SK-N-SH (cell line): ENCODE measurements around the gene SNAPC1. TPM values are rescaled to one million over a fixed set of nuclear protein-coding genes. Genes with fewer than 3 reads are reported as not detected.

Source experiments
- CTCF ChIA-PET: fragments of 300-600, 350-600 bp; formaldehyde crosslinking; extraction: SDS; loops from one replicate; lab custom pipeline; 2021; lab: Yijun Ruan, JAX
- POLR2A ChIA-PET: fragments of 350-600 bp; sonication (Branson Sonifier 250); formaldehyde crosslinking; extraction: SDS; loops from one replicate; lab custom pipeline; 2020; ENCODE audit warnings: antibody characterized with exemption, inconsistent platforms; lab: Yijun Ruan, JAX
- DNase-seq: peaks from one replicate; pipeline ENCODE4 v3.0.0; 2012
- H2AFZ ChIP-seq: fragments of 200-600 bp; sonication (generic); 2 replicates; pipeline ENCODE4 v1.8.1; 2016; ENCODE audit warnings: antibody characterized with exemption, mild to moderate bottlenecking, low read depth
- H3F3A ChIP-seq: fragments of 200-600 bp; sonication (generic); replicated peaks from 2 replicates; pipeline ENCODE3; 2016; ENCODE audit warnings: antibody characterized with exemption, mild to moderate bottlenecking; ENCODE audit not compliant: insufficient read depth
- H3K27ac ChIP-seq, 2 experiments: fragments of 200-500 bp in 1 of 2; fragments of 200-600 bp in 1 of 2; sonication (Bioruptor generic) in 1 of 2; sonication (generic), shearing (Covaris generic) in 1 of 2; 2 replicates each; pipeline versions ENCODE4 v1.5.1 to v1.6.1; 2014 to 2016; ENCODE audit warnings: low read depth in 2 of 2, inconsistent platforms in 1 of 2, low read length in 1 of 2, mild to moderate bottlenecking in 1 of 2, mixed read lengths in 1 of 2
- H3K27me3 ChIP-seq: fragments of 200-600 bp; sonication (generic), shearing (Covaris generic); 2 replicates; pipeline ENCODE4 v1.6.1; 2016; ENCODE audit warnings: mixed run types; ENCODE audit not compliant: insufficient read depth
- H3K36me3 ChIP-seq, 2 experiments: fragments of 200-500 bp in 1 of 2; fragments of 200-600 bp in 1 of 2; sonication (Bioruptor generic) in 1 of 2; sonication (generic) in 1 of 2; replicated peaks in 1 of 2; 2 replicates each; pipeline versions ENCODE3 to v1.5.1; 2014 to 2016; ENCODE audit warnings: low read length in 1 of 2, mild to moderate bottlenecking in 1 of 2; ENCODE audit not compliant: insufficient read depth in 2 of 2, control insufficient read depth in 1 of 2
- H3K4me1 ChIP-seq, 2 experiments: fragments of 200-500 bp in 1 of 2; fragments of 200-600 bp in 1 of 2; sonication (Bioruptor generic) in 1 of 2; sonication (generic), shearing (Covaris generic) in 1 of 2; 2 replicates each; pipeline versions ENCODE4 v1.5.1 to v1.6.1; 2014 to 2016; ENCODE audit warnings: low read depth in 1 of 2, low read length in 1 of 2, mixed run types in 1 of 2; ENCODE audit not compliant: insufficient read depth in 2 of 2, control insufficient read depth in 1 of 2
- H3K4me2 ChIP-seq: fragments of 200-600 bp; sonication (generic), shearing (Covaris generic); 2 replicates; pipeline ENCODE4 v1.6.1; 2017; ENCODE audit warnings: mixed run types
- H3K4me3 ChIP-seq, 2 experiments: fragments of 200-500 bp in 1 of 2; fragments of 200-600 bp in 1 of 2; sonication (Bioruptor generic) in 1 of 2; sonication (generic), shearing (Covaris generic) in 1 of 2; 2 replicates each; pipeline versions ENCODE4 v1.5.1 to v1.8.1; 2014 to 2016; ENCODE audit warnings: low read depth in 2 of 2, inconsistent platforms in 1 of 2, low read length in 1 of 2, mild to moderate bottlenecking in 1 of 2, mixed read lengths in 1 of 2, moderate library complexity in 1 of 2
- H3K79me2 ChIP-seq: fragments of 200-600 bp; sonication (generic); 2 replicates; pipeline ENCODE4 v1.8.1; 2017; ENCODE audit warnings: mild to moderate bottlenecking; ENCODE audit not compliant: insufficient read depth
- H3K9ac ChIP-seq: fragments of 200-600 bp; sonication (generic); 2 replicates; pipeline ENCODE4 v1.6.1; 2017; ENCODE audit warnings: mixed run types
- H3K9me2 ChIP-seq: fragments of 200-600 bp; sonication (generic); 2 replicates; pipeline ENCODE4 v1.6.1; 2017; ENCODE audit warnings: mixed run types
- H3K9me3 ChIP-seq: fragments of 200-600 bp; sonication (generic); 2 replicates; pipeline ENCODE4 v1.6.1; 2017; ENCODE audit warnings: mixed run types, mild to moderate bottlenecking, moderate library complexity
- H4K20me1 ChIP-seq: fragments of 200-600 bp; sonication (generic); 2 replicates; pipeline ENCODE4 v1.6.1; 2017; ENCODE audit warnings: mild to moderate bottlenecking, mixed run types; ENCODE audit not compliant: insufficient read depth
- CHD2 ChIP-seq: fragments of 150-350 bp; IDR thresholded peaks from 2 replicates; pipeline ENCODE4 v1.6.1; 2018; ENCODE audit warnings: low read length; ENCODE audit not compliant: partially characterized antibody
- FOSL2 ChIP-seq: IDR thresholded peaks from 2 replicates; pipeline ENCODE4 v1.4.0; 2012; ENCODE audit warnings: low read depth, mild to moderate bottlenecking, moderate library complexity, borderline replicate concordance
- FOXM1 ChIP-seq: IDR thresholded peaks from 2 replicates; pipeline ENCODE4 v1.4.0; 2012; ENCODE audit warnings: low read depth, mild to moderate bottlenecking
- GABPA ChIP-seq: IDR thresholded peaks from 2 replicates; pipeline ENCODE4 v1.4.0; 2012; ENCODE audit warnings: low read depth, mild to moderate bottlenecking
- GATA2 ChIP-seq: sonication (generic); formaldehyde crosslinking; IDR thresholded peaks from 2 replicates; pipeline ENCODE4 v1.5.0; 2020; ENCODE audit warnings: mild to moderate bottlenecking, missing genetic modification reagents
- JUND ChIP-seq: IDR thresholded peaks from 2 replicates; pipeline ENCODE4 v1.4.0; 2012
- NFIC ChIP-seq: IDR thresholded peaks from 2 replicates; pipeline ENCODE4 v1.4.0; 2012; ENCODE audit warnings: borderline replicate concordance
- NRF1 ChIP-seq: IDR thresholded peaks from 2 replicates; pipeline ENCODE4 v1.6.1; 2012; ENCODE audit warnings: low read depth, mild to moderate bottlenecking, low read length
- POLR2AphosphoS5 ChIP-seq: IDR thresholded peaks from 2 replicates; pipeline ENCODE4 v1.6.1; 2012; ENCODE audit warnings: low read depth, low read length
- RAD21 ChIP-seq: IDR thresholded peaks from 2 replicates; pipeline ENCODE4 v1.6.1; 2012; ENCODE audit warnings: mild to moderate bottlenecking, low read length
- RCOR1 ChIP-seq: fragments of 150-350 bp; IDR thresholded peaks from 2 replicates; pipeline ENCODE4 v1.6.1; 2017; ENCODE audit warnings: antibody characterized with exemption, low read length
- RFX5 ChIP-seq: IDR thresholded peaks from 2 replicates; pipeline ENCODE4 v1.6.1; 2012; ENCODE audit warnings: mild to moderate bottlenecking, improper control_type of control experiment, low read length
- RXRA ChIP-seq: IDR thresholded peaks from 2 replicates; pipeline ENCODE4 v1.4.0; 2012; ENCODE audit warnings: low read depth, mild to moderate bottlenecking, borderline replicate concordance
- SIN3A ChIP-seq: IDR thresholded peaks from 2 replicates; pipeline ENCODE4 v1.6.1; 2012; ENCODE audit warnings: low read depth, mild to moderate bottlenecking, low read length, moderate library complexity, borderline replicate concordance
- TAF1 ChIP-seq: IDR thresholded peaks from 2 replicates; pipeline ENCODE4 v1.6.1; 2012; ENCODE audit warnings: low read depth, mild to moderate bottlenecking, low read length, moderate library complexity, borderline replicate concordance
- TCF12 ChIP-seq: IDR thresholded peaks from 2 replicates; pipeline ENCODE4 v1.4.0; 2012
- WGBS: methylation state at CpG from one replicate; pipeline ENCODE4 v1.1.6; 2017; ENCODE audit warnings: low lambda C conversion rate; 5-methylcytosine and 5-hydroxymethylcytosine counted together
- polyA plus RNA-seq, 3 experiments: library from polyadenylated mRNA; depleted of rRNA; stranded (reverse); fragments of >200 nt; gene quantifications; 2 replicates each; pipeline ENCODE4 v1.2.3, GENCODE V29; 2012
- TF ChIP-seq, protein P1 (sequence below): IDR thresholded peaks from 2 replicates; pipeline ENCODE4 v1.4.0; 2012; ENCODE audit warnings: low read depth, borderline replicate concordance
- TF ChIP-seq, protein P2 (sequence below): IDR thresholded peaks from 2 replicates; pipeline ENCODE4 v1.4.0; 2012; ENCODE audit warnings: low read depth
- TF ChIP-seq, protein P3 (sequence below): IDR thresholded peaks from 2 replicates; pipeline ENCODE4; 2012
- TF ChIP-seq, protein P4 (sequence below): IDR thresholded peaks from 2 replicates; pipeline ENCODE4 v1.6.1; 2012; ENCODE audit warnings: mild to moderate bottlenecking, low read depth, low read length, moderate library complexity
- TF ChIP-seq, protein P5 (sequence below): fragments of 150-350 bp; IDR thresholded peaks from 2 replicates; pipeline ENCODE4 v1.6.1; 2016; ENCODE audit warnings: mild to moderate bottlenecking, low read depth, low read length

SNAPC1 gene
- polyA plus RNA-seq, 1 of the 3 experiments (the other 2 are of a cell fraction) = 3.4 TPM

DNA sequence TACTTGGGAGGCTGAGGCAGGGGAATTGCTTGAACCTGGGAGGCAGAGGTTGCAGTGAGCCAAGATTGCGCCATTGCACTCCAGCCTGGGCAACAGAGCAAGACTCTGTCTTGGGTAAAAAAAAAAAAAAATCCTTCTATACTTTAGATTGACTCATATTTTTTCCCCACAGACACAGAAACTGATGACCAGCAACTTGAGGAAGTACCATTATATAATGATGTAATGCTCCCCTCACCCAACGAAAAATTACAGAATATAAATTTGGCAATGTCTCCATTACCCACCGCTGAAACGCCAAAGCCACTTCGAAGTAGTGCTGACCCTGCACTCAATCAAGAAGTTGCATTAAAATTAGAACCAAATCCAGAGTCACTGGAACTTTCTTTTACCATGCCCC is 24.3 kb upstream of the SNAPC1 start:
- Histone ChIP-seq H3K9me3 (no peaks in the 10 kb centered on the region), H3K4me1 (no peaks in the 10 kb centered on the region; a peak in 1 of 4 replicates), H3K27ac (no peak overlapping the region), H3K9me2 (no peaks in the 10 kb centered on the region), H3K27me3 (no peaks in the 10 kb centered on the region), H3F3A (peaks cover 14% of the 10 kb centered on the region), H3K36me3 (peaks cover 81 to 86% of the 10 kb centered on the region in 2 experiments), H3K4me3 (no peak overlapping the region), H2AFZ (no peak overlapping the region), H3K79me2 (peaks cover 32% of the 10 kb centered on the region), H3K4me2 (no peak overlapping the region)
- no peak for DNase-seq
- CTCF ChIA-PET = interaction anchor here (0.9 kb wide), 1 partner anchor 100 kb away, joined by 3 read pairs; no protein-coding TSS in a partner anchor
- WGBS = 97% methylated on average over 5 of the region's 5 CpGs
- TF ChIP-seq CHD2 = no peak
- TF ChIP-seq, protein P1, sequence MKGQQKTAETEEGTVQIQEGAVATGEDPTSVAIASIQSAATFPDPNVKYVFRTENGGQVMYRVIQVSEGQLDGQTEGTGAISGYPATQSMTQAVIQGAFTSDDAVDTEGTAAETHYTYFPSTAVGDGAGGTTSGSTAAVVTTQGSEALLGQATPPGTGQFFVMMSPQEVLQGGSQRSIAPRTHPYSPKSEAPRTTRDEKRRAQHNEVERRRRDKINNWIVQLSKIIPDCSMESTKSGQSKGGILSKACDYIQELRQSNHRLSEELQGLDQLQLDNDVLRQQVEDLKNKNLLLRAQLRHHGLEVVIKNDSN = no peak
- no peak for TF ChIP-seq RAD21
- no peak for TF ChIP-seq FOSL2
- TF ChIP-seq FOXM1 = no peak
- no peak for TF ChIP-seq NFIC
- TF ChIP-seq GABPA = no peak
- TF ChIP-seq TAF1 = no peak
- no peak for TF ChIP-seq RXRA
- TF ChIP-seq, all 33 proteins: peak for 0
- Histone ChIP-seq H3K9ac (no peak overlapping the region), H4K20me1 (no peaks in the 10 kb centered on the region; the same call in 1 of the 2 replicates)
- POLR2A ChIA-PET = no interaction called here

DNA sequence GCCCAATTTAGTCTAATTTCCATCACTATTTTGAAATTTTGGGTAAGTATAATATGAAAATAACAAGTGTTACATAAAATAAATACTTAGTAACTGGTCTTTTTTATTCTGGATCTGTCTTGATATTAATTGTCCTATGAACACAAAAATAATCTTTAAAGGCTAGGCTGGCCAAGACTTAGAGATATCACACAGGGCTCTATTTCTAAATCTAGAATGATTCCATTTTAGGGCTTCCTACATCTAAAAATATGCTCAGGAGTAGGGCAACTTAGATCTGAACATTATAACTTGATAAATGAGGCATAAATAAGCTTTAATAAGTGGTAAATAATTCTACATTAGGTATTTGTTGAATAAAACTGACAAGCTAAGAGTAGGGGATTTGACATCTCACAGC is 23.1 kb upstream of the SNAPC1 start:
- H3F3A ChIP-seq = peaks cover 7% of the 10 kb centered on the region
- no peak overlapping the region for H3K4me2 ChIP-seq
- H3K79me2 ChIP-seq = peaks cover 26% of the 10 kb centered on the region
- no peak overlapping the region for H3K9ac ChIP-seq
- no peak overlapping the region for H2AFZ ChIP-seq
- no peak overlapping the region for H3K4me3 ChIP-seq
- ChIA-PET CTCF (interaction anchor here (0.7 to 1.6 kb wide), 3 partner anchors 8 to 283 kb away, joined by 3 to 4 read pairs (median 4); no protein-coding TSS in a partner anchor), POLR2A (no interaction called here)
- H3K36me3 ChIP-seq = peaks cover 80 to 85% of the 10 kb centered on the region in 2 experiments
- H3K4me1 ChIP-seq = no peaks in the 10 kb centered on the region; a peak in 1 of 4 replicates
- no peaks in the 10 kb centered on the region for H3K9me3 ChIP-seq
- H3K9me2 ChIP-seq = no peaks in the 10 kb centered on the region
- no peak for DNase-seq
- H3K27ac ChIP-seq = no peak overlapping the region
- no peaks in the 10 kb centered on the region for H3K27me3 ChIP-seq
- H4K20me1 ChIP-seq = no peaks in the 10 kb centered on the region
- TF ChIP-seq RAD21 (no peak), SIN3A (no peak), GABPA (no peak), RCOR1 (no peak), JUND (no peak), RFX5 (no peak), TCF12 (no peak), GATA2 (CRISPR knock-in tag) (no peak), FOXM1 (no peak), POLR2AphosphoS5 (no peak), NRF1 (no peak)
- TF ChIP-seq, protein P2, sequence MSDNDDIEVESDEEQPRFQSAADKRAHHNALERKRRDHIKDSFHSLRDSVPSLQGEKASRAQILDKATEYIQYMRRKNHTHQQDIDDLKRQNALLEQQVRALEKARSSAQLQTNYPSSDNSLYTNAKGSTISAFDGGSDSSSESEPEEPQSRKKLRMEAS = no peak
- TF ChIP-seq, protein P3, sequence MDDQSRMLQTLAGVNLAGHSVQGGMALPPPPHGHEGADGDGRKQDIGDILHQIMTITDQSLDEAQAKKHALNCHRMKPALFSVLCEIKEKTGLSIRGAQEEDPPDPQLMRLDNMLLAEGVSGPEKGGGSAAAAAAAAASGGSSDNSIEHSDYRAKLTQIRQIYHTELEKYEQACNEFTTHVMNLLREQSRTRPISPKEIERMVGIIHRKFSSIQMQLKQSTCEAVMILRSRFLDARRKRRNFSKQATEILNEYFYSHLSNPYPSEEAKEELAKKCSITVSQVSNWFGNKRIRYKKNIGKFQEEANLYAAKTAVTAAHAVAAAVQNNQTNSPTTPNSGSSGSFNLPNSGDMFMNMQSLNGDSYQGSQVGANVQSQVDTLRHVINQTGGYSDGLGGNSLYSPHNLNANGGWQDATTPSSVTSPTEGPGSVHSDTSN = no peak
- TF ChIP-seq, protein P1 = no peak
- TF ChIP-seq, protein P4, sequence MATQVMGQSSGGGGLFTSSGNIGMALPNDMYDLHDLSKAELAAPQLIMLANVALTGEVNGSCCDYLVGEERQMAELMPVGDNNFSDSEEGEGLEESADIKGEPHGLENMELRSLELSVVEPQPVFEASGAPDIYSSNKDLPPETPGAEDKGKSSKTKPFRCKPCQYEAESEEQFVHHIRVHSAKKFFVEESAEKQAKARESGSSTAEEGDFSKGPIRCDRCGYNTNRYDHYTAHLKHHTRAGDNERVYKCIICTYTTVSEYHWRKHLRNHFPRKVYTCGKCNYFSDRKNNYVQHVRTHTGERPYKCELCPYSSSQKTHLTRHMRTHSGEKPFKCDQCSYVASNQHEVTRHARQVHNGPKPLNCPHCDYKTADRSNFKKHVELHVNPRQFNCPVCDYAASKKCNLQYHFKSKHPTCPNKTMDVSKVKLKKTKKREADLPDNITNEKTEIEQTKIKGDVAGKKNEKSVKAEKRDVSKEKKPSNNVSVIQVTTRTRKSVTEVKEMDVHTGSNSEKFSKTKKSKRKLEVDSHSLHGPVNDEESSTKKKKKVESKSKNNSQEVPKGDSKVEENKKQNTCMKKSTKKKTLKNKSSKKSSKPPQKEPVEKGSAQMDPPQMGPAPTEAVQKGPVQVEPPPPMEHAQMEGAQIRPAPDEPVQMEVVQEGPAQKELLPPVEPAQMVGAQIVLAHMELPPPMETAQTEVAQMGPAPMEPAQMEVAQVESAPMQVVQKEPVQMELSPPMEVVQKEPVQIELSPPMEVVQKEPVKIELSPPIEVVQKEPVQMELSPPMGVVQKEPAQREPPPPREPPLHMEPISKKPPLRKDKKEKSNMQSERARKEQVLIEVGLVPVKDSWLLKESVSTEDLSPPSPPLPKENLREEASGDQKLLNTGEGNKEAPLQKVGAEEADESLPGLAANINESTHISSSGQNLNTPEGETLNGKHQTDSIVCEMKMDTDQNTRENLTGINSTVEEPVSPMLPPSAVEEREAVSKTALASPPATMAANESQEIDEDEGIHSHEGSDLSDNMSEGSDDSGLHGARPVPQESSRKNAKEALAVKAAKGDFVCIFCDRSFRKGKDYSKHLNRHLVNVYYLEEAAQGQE = no peak
- TF ChIP-seq, protein P5, sequence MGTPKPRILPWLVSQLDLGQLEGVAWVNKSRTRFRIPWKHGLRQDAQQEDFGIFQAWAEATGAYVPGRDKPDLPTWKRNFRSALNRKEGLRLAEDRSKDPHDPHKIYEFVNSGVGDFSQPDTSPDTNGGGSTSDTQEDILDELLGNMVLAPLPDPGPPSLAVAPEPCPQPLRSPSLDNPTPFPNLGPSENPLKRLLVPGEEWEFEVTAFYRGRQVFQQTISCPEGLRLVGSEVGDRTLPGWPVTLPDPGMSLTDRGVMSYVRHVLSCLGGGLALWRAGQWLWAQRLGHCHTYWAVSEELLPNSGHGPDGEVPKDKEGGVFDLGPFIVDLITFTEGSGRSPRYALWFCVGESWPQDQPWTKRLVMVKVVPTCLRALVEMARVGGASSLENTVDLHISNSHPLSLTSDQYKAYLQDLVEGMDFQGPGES = no peak
